Esophagus squamous epithelium (tissue), 4 donors: ENCODE results near the gene ACSS3.

Source experiments
- CTCF ChIP-seq, 6 experiments: fragments of 450-650 bp in 4 of 6; fragments of 200-600 bp in 2 of 6; sonication (generic) in 2 of 6; IDR thresholded peaks; one replicate each; pipeline ENCODE4 v1.5.1; 2016 to 2019; ENCODE audit warnings: antibody characterized with exemption in 6 of 6, mild to moderate bottlenecking in 4 of 6, moderate library complexity in 4 of 6
- POLR2A ChIP-seq, 4 donors: fragments of 450-650 bp; IDR thresholded peaks; one replicate each; pipeline ENCODE4 v1.6.1; 2017; ENCODE audit warnings: antibody characterized with exemption in 4 of 4, mild to moderate bottlenecking in 4 of 4, moderate library complexity in 3 of 4

GRCh38 chr12:81245458-81245857, 167.6 kb downstream of the ACSS3 start:
- no peak for TF ChIP-seq CTCF (IDR thresholded peaks at IDR 0.05)
- TF ChIP-seq POLR2A (IDR thresholded peaks at IDR 0.05): no peak
